Right lobe of liver (tissue), 6 donors: Measurements from ENCODE around the gene DZANK1. TPM values are rescaled to one million over a fixed set of nuclear protein-coding genes. Genes with fewer than 3 reads are reported as not detected.

Experiments used
- ATAC-seq, 4 donors: fragments of 200-7000 bp; cut with Tn5 transposase; one replicate each; pipeline ENCODE4 v1.9.1; 2020; ENCODE audit warnings: mild to moderate bottlenecking in 4 of 4, moderate library complexity in 4 of 4
- DNase-seq, 3 donors: peaks; one replicate each; pipeline ENCODE4 v3.0.0-alpha.2; 2020
- H3K27ac ChIP-seq, 3 donors: fragments of 200-600 bp; one replicate each; pipeline ENCODE4 v1.8.0; 2022
- H3K27me3 ChIP-seq, 2 donors: fragments of 200-600 bp; one replicate each; pipeline ENCODE4 v1.8.0; 2022
- H3K36me3 ChIP-seq, 4 donors: fragments of 200-600 bp; sonication (generic) in 1 of 4; one replicate each; pipeline versions ENCODE4 v1.5.1 to v1.8.0; 2017 to 2022; ENCODE audit warnings: control low read depth in 1 of 4
- H3K4me1 ChIP-seq, 4 donors: fragments of 200-600 bp; sonication (generic) in 1 of 4; one replicate each; pipeline versions ENCODE4 v1.5.1 to v1.8.0; 2017 to 2022; ENCODE audit warnings: control low read depth in 1 of 4
- H3K4me3 ChIP-seq, 3 donors: fragments of 200-600 bp; one replicate each; pipeline ENCODE4 v1.8.0; 2022
- H3K9me3 ChIP-seq, 4 donors: fragments of 200-600 bp; sonication (generic) in 1 of 4; one replicate each; pipeline versions ENCODE4 v1.5.1 to v1.8.0; 2017 to 2022; ENCODE audit warnings: control low read depth in 1 of 4
- POLR2A ChIP-seq: fragments of 450-650 bp; IDR thresholded peaks from one replicate; pipeline ENCODE4 v1.6.1; 2017; ENCODE audit warnings: antibody characterized with exemption, mild to moderate bottlenecking
- WGBS: methylation state at CpG from one replicate; pipeline ENCODE4 v1.1.6; 2018; ENCODE audit warnings: low coverage, low lambda C conversion rate; ENCODE audit not compliant: insufficient coverage; ENCODE audit errors: missing lambda C conversion rate; 5-methylcytosine and 5-hydroxymethylcytosine counted together
- intact Hi-C, 2 donors: fragments of 100-400 bp; cut with DNase I; formaldehyde crosslinking; loops; one replicate each; pipeline versions ENCODE4 v1.11.2 to v1.14.1; 2022
- total RNA-seq, 6 experiments: library from RNA; depleted of rRNA in 2 of 6; stranded (reverse); fragments of >200 nt in 2 of 6; fragmentation: NEBNext Ultra II Directional in 3 of 6; extraction: Animal tissue kit (Norgen Biotek cat#: 25700) in 3 of 6; gene quantifications; one replicate each; pipeline versions ENCODE4 v1.1.0 to v1.2.4, GENCODE V29; 2016 to 2023
- TF ChIP-seq, protein P1 (sequence below), 4 donors: fragments of 200-600 bp in 3 of 4; fragments of 450-650 bp in 1 of 4; IDR thresholded peaks; one replicate each; pipeline versions ENCODE4 v1.5.1 to v1.8.0; 2016 to 2022; ENCODE audit warnings: antibody characterized with exemption in 4 of 4, mild to moderate bottlenecking in 2 of 4
- donor health status: DM: no; HTN: yes; CAD: no.
- donor health status: DM: no; HTN: no; CAD: no.
- donor health status: DM: no; HTN: no; CAD: no.
- donor health status: DM: no; HTN: yes; CAD: no.
- donor health status: DM: no; HTN: yes; CAD: no.

Gene DZANK1
- total RNA-seq, 6 experiments from 2014 or later: 0.25 to 0.68 (median 0.41) TPM

DNA sequence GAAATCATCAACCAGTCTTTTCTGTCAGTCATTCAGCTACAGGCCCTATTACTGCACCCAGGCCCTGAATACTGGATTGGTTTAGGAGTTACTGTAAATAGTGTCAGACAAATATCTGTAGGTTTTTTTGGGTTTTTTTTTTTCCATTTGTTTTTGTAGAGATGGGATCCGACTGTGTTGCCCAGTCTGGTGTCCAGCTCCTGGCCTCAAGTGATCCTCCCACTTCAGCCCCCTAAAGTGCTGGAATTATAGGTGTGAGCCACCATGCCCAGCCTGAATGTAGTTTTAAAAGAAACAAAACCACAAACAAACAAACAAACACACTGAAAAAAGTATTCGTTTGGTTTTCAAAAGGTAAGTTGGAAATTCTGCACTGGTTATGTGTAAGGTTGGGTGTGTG is 39.6 kb downstream of the DZANK1 start:
- DNase-seq: no peak
- H3K4me1 ChIP-seq: peaks cover 0 to 11% (median 2%) of the 10 kb centered on the region in 4 donors
- no peaks in the 10 kb centered on the region for H3K36me3 ChIP-seq
- H3K9me3 ChIP-seq: no peaks in the 10 kb centered on the region
- no peak for TF ChIP-seq POLR2A
- TF ChIP-seq, protein P1, sequence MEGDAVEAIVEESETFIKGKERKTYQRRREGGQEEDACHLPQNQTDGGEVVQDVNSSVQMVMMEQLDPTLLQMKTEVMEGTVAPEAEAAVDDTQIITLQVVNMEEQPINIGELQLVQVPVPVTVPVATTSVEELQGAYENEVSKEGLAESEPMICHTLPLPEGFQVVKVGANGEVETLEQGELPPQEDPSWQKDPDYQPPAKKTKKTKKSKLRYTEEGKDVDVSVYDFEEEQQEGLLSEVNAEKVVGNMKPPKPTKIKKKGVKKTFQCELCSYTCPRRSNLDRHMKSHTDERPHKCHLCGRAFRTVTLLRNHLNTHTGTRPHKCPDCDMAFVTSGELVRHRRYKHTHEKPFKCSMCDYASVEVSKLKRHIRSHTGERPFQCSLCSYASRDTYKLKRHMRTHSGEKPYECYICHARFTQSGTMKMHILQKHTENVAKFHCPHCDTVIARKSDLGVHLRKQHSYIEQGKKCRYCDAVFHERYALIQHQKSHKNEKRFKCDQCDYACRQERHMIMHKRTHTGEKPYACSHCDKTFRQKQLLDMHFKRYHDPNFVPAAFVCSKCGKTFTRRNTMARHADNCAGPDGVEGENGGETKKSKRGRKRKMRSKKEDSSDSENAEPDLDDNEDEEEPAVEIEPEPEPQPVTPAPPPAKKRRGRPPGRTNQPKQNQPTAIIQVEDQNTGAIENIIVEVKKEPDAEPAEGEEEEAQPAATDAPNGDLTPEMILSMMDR (IDR thresholded peaks at IDR 0.05): no peak
- no peak for ATAC-seq
- 92% methylated on average over 1 of the region's 2 CpGs for WGBS
- H3K27ac ChIP-seq: no peak overlapping the region
- no peak overlapping the region for H3K4me3 ChIP-seq
- H3K27me3 ChIP-seq: no peaks in the 10 kb centered on the region
- intact Hi-C loops: no loop called here

DNA sequence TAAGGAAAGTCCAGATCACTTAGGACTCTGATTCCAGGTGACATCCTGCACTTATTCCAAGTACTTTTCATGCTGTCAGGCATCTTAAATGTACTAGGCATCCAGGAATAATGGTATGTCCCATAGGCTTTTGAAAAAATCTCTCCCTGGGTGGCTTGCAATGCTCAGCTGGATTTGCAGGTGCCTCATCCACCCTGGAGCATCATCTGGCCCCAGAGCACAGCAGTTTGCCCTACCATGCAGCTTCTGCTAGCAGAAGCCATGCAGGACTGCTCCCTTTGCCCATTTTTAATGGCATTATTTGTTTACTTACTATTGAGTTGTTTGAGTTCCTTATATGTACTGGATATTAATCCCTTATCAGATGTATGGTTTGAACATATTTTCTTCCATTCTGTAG is 45.2 kb downstream of the DZANK1 start:
- H3K4me1 ChIP-seq: no peaks in the 10 kb centered on the region
- no peak for DNase-seq
- no peaks in the 10 kb centered on the region for H3K27me3 ChIP-seq
- H3K27ac ChIP-seq: no peak overlapping the region
- TF ChIP-seq, protein P1 (IDR thresholded peaks at IDR 0.05): no peak
- TF ChIP-seq POLR2A: no peak
- no peak overlapping the region for H3K4me3 ChIP-seq
- intact Hi-C loops: no loop called here
- H3K36me3 ChIP-seq: no peaks in the 10 kb centered on the region
- ATAC-seq: no peak
- no peaks in the 10 kb centered on the region for H3K9me3 ChIP-seq

DNA sequence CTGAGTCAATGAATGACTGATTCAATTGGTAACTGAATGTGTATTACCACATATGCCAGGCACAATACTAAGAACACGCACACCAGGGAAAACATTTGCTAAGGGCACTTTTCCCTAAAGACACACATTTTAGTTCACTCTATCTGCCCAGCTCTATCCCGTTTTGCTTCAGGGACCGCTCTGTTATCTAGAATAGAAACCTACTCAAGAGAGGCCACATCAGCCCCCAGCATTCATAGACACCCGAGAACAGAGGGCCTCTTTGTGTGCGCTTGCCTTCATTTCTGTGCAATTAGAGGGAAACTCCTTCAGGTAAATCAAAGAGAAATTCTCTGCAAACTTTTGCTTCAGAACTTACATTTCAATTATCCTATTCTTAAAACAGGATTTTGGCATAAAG is 50.3 kb downstream of the DZANK1 start:
- Histone ChIP-seq H3K4me1 (peaks cover 0 to 7% (median 2%) of the 10 kb centered on the region in 4 donors), H3K36me3 (no peaks in the 10 kb centered on the region), H3K9me3 (no peaks in the 10 kb centered on the region), H3K4me3 (no peak overlapping the region), H3K27ac (no peak overlapping the region), H3K27me3 (no peaks in the 10 kb centered on the region)
- DNase-seq (no peak), ATAC-seq (no peak)
- 88% methylated on average over 5 of the region's 5 CpGs for WGBS
- intact Hi-C loops: no loop called here
- TF ChIP-seq, protein P1 (IDR thresholded peaks at IDR 0.05): no peak
- TF ChIP-seq POLR2A: no peak

DNA sequence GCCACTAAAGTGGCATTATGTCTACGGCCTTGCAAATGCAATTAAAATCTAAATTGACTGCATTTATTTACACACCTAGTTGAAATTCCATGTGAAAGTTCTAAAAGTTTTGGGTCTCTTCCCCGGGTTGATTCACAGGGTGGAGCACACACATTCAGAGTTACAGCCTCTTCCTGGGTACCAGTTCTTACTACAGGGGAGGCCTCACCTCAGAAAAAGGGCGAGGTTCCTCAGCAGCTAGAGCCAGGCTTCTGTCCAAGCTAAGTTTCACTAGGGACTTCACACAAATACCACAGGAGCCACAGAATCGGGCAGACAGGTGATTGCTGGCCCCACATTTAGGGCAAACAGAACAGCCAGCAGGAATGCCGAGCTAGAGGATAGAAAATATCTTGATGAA is 52.7 kb downstream of the DZANK1 start:
- ATAC-seq (no peak), DNase-seq (no peak)
- Histone ChIP-seq H3K27me3 (no peaks in the 10 kb centered on the region), H3K36me3 (no peaks in the 10 kb centered on the region), H3K4me1 (peaks cover 0 to 7% (median 2%) of the 10 kb centered on the region in 4 donors), H3K4me3 (no peak overlapping the region), H3K27ac (no peak overlapping the region), H3K9me3 (no peaks in the 10 kb centered on the region)
- WGBS: 58% methylated on average over 4 of the region's 5 CpGs
- TF ChIP-seq POLR2A: no peak
- TF ChIP-seq, protein P1 (IDR thresholded peaks at IDR 0.05): no peak
- intact Hi-C loops: no loop called here

DNA sequence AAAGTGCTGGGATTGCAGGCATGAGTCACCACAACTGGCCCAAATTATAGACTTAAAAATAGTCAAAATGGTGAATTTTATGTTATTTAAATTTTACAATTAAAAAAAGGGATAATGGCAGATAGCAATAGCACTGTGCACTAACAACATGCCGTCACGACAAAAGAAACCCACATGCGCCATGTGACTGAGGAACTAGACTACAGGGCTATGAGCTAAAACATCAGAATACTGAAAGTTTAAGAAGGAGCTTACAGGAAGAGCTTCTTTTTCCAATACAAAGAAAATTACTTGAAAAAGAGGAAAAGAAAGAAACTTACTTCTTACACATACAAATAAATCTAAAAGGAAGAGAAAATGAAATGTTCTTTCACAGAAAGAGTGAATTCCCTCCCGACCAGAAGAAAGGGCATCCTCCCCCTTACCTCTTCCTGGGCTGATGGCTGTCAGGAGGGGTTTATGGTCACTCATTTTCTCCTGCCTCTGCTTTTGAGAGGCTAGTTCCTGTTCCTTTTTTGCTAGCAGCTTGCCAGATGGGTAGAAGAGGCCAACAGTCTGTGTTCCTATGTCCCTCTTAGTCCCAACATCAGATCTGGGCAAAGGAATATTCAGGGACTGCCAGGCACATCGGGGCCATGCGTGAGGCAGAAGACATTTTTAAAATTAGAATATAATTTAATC is 54.5 kb downstream of the DZANK1 start:
- no peaks in the 10 kb centered on the region for H3K36me3 ChIP-seq
- peaks cover 0 to 7% (median 2%) of the 10 kb centered on the region in 4 donors for H3K4me1 ChIP-seq
- H3K4me3 ChIP-seq: no peak overlapping the region
- DNase-seq (no peak), ATAC-seq (peak in 3 of 4 donors; percentile 35 to 58 (median 43))
- H3K27ac ChIP-seq: no peak overlapping the region
- no peak for TF ChIP-seq POLR2A
- TF ChIP-seq, protein P1 (IDR thresholded peaks at IDR 0.05): no peak
- WGBS: 64% methylated on average over 6 of the region's 6 CpGs
- no peaks in the 10 kb centered on the region for H3K27me3 ChIP-seq
- H3K9me3 ChIP-seq: no peaks in the 10 kb centered on the region
- intact Hi-C loops: no loop called here
